Parathyroid adenoma (tissue), 2 donors: ENCODE results near the gene SLC10A7.

Experiments used
- H2AFZ ChIP-seq: fragments of 300-600 bp; sonication (generic); one replicate; pipeline ENCODE4 v1.7.0; 2017; ENCODE audit warnings: antibody characterized with exemption, mild to moderate bottlenecking
- H3K27ac ChIP-seq: fragments of 300-600 bp; sonication (generic); one replicate; pipeline ENCODE4 v1.7.0; 2017
- H3K27me3 ChIP-seq: fragments of 300-600 bp; sonication (generic); one replicate; pipeline ENCODE4 v1.7.0; 2017; ENCODE audit warnings: low read length; ENCODE audit not compliant: control insufficient read depth, insufficient read depth
- H3K36me3 ChIP-seq: fragments of 300-600 bp; sonication (generic); one replicate; pipeline ENCODE4 v1.7.0; 2017; ENCODE audit warnings: low read length; ENCODE audit not compliant: control insufficient read depth, insufficient read depth
- H3K4me1 ChIP-seq: fragments of 300-600 bp; sonication (generic); one replicate; pipeline ENCODE4 v1.7.0; 2017; ENCODE audit warnings: control low read depth
- H3K4me2 ChIP-seq: fragments of 300-600 bp; sonication (generic); one replicate; pipeline ENCODE4 v1.7.0; 2017; ENCODE audit warnings: low read length
- H3K4me3 ChIP-seq: fragments of 300-600 bp; sonication (generic); one replicate; pipeline ENCODE4 v1.7.0; 2017; ENCODE audit warnings: low read depth, low read length
- H3K79me2 ChIP-seq: fragments of 300-600 bp; sonication (generic); one replicate; pipeline ENCODE4 v1.7.0; 2017; ENCODE audit warnings: control low read depth
- H3K9ac ChIP-seq: fragments of 300-600 bp; sonication (generic); one replicate; pipeline ENCODE4 v1.7.0; 2017; ENCODE audit warnings: mild to moderate bottlenecking
- H3K9me3 ChIP-seq: fragments of 300-600 bp; sonication (generic); one replicate; pipeline ENCODE4 v1.7.0; 2017; ENCODE audit warnings: low read length; ENCODE audit not compliant: control insufficient read depth
- TF ChIP-seq, protein P1 (sequence below): fragments of 300-600 bp; sonication (generic); IDR thresholded peaks from one replicate; pipeline ENCODE4 v1.7.0; 2017; ENCODE audit warnings: antibody characterized with exemption, mild to moderate bottlenecking
- donor health status: primary hyperparathyroidism.

The SLC10A7 gene

DNA sequence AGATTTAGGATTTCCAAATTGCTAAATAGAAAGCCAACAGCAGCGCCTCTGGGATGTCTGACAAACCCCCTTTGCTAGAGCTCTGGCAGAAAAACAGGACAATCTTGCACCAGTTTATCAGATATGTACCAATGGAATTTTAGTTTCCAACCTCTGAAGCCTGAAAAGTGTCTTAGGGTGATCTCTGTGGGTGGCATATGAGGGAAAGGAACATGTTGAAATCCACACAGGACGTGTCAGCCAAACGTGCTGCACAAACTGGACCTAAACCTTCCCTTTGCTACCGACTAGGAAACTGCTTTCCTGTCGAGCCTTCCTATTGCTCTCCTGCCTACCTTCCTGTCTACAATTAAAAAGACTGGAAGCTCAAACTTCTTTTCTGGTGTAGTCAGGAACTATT, 253.9 kb downstream of the SLC10A7 start:
- Histone ChIP-seq H3K9ac (no peak overlapping the region), H3K4me3 (no peak overlapping the region), H3K4me2 (no peak overlapping the region), H3K79me2 (no peaks in the 10 kb centered on the region), H3K4me1 (no peaks in the 10 kb centered on the region), H3K27me3 (no peaks in the 10 kb centered on the region), H3K27ac (no peak overlapping the region), H2AFZ (no peak overlapping the region), H3K9me3 (no peaks in the 10 kb centered on the region), H3K36me3 (no peaks in the 10 kb centered on the region)
- TF ChIP-seq, protein P1, sequence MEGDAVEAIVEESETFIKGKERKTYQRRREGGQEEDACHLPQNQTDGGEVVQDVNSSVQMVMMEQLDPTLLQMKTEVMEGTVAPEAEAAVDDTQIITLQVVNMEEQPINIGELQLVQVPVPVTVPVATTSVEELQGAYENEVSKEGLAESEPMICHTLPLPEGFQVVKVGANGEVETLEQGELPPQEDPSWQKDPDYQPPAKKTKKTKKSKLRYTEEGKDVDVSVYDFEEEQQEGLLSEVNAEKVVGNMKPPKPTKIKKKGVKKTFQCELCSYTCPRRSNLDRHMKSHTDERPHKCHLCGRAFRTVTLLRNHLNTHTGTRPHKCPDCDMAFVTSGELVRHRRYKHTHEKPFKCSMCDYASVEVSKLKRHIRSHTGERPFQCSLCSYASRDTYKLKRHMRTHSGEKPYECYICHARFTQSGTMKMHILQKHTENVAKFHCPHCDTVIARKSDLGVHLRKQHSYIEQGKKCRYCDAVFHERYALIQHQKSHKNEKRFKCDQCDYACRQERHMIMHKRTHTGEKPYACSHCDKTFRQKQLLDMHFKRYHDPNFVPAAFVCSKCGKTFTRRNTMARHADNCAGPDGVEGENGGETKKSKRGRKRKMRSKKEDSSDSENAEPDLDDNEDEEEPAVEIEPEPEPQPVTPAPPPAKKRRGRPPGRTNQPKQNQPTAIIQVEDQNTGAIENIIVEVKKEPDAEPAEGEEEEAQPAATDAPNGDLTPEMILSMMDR = no peak

DNA sequence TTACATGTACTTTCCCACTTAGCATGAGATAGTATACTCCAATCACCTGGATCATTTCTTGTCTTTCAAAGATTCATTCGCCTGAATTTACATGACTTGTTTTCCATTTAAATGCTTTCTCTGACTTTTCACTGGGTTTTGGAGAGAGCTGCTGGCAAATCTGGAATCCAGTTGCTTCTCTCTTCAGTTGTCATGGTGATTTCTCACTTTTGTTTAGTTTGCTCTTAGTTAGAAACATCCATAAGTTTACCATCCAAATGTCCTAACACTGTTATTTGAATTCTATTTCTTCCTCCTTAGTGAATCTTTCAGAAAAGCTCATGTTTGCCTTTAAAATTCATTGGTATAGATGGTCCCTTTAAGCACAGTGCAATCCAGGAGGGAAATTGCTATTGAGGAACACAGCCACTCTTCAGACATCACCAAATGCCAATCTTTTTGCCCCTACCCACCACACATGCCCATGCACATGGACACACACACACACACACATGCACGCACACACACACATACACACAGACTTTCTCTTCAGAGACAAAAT, 255.7 kb downstream of the SLC10A7 start:
- no peaks in the 10 kb centered on the region for H3K36me3 ChIP-seq
- no peaks in the 10 kb centered on the region for H3K79me2 ChIP-seq
- no peak overlapping the region for H3K4me3 ChIP-seq
- H3K9ac ChIP-seq = no peak overlapping the region
- no peaks in the 10 kb centered on the region for H3K9me3 ChIP-seq
- no peak overlapping the region for H3K4me2 ChIP-seq
- no peak overlapping the region for H2AFZ ChIP-seq
- H3K27me3 ChIP-seq = no peaks in the 10 kb centered on the region
- H3K4me1 ChIP-seq = no peaks in the 10 kb centered on the region
- no peak overlapping the region for H3K27ac ChIP-seq
- TF ChIP-seq, protein P1 = no peak

DNA sequence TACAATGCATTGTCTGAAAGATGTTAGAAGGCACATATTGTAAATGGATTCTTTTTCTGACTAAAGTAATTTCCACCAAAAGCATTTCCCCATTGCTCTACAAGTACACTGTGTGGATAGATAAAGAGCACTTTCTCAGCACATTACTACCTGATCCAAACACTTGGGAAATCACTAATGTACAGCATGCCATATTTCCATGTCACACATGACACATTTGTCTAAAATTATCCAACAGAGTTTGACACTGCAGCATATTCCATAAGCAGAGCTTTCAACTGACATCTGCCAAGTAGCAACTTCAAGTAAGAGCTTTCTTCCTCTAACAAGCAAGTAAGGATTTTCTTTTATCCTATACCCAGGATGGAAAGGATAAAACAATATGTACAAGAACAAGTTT, 257.9 kb downstream of the SLC10A7 start:
- H2AFZ ChIP-seq = no peak overlapping the region
- TF ChIP-seq, protein P1 = no peak
- no peak overlapping the region for H3K9ac ChIP-seq
- no peaks in the 10 kb centered on the region for H3K9me3 ChIP-seq
- no peak overlapping the region for H3K27ac ChIP-seq
- H3K4me3 ChIP-seq = no peak overlapping the region
- no peak overlapping the region for H3K4me2 ChIP-seq
- no peaks in the 10 kb centered on the region for H3K4me1 ChIP-seq
- no peaks in the 10 kb centered on the region for H3K79me2 ChIP-seq
- no peaks in the 10 kb centered on the region for H3K36me3 ChIP-seq
- no peaks in the 10 kb centered on the region for H3K27me3 ChIP-seq

DNA sequence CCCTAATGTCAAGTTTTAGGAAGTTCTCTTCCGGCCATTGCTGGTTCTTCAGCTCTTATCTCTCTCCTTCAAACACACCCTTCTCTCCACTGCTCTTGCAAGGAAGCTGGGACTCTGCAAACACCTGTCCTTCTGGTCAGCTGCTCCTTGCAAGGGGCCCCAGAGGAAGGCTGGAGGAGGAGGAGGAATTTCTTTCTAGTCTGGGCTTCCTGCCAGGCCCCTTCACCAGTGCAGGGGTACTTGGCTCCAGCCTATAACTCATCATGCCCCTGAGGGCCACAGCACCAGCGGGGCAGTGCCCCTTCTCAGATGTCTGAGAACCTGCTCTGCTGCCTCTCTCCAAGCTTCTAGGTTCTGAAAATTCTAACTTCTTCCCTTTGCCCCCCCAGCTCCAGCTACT, 260.7 kb downstream of the SLC10A7 start:
- Histone ChIP-seq H2AFZ (no peak overlapping the region), H3K79me2 (no peaks in the 10 kb centered on the region), H3K36me3 (no peaks in the 10 kb centered on the region), H3K4me2 (no peak overlapping the region), H3K4me3 (no peak overlapping the region), H3K27me3 (no peaks in the 10 kb centered on the region), H3K4me1 (no peaks in the 10 kb centered on the region), H3K27ac (no peak overlapping the region), H3K9ac (no peak overlapping the region), H3K9me3 (no peaks in the 10 kb centered on the region)
- TF ChIP-seq, protein P1 = no peak

DNA sequence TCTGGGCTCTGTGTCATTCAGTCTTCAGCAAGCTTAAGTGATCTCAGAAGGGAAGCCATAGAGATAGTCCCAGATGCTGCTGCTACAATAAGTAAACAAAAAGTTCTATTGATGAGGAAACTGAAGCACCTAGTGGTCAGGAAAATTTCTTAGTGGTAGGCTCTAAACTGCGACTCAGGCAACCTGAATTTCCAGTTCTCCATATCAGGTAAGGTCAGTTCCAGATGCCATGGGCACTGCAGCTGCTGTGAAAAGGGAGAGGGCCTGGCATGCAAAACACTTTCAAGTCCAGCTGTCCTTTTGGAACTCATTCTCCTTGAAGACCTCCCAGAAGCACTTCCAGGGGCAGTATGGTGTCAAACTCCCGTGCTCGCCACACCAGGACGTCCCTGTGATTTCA, 261.2 kb downstream of the SLC10A7 start:
- Histone ChIP-seq H3K27me3 (no peaks in the 10 kb centered on the region), H3K4me2 (no peak overlapping the region)

More for the DNA sequence above, 261.2 kb downstream of the SLC10A7 start:
- H3K27ac ChIP-seq = no peak overlapping the region
- no peaks in the 10 kb centered on the region for H3K4me1 ChIP-seq
- H2AFZ ChIP-seq = no peak overlapping the region
- no peaks in the 10 kb centered on the region for H3K9me3 ChIP-seq
- no peaks in the 10 kb centered on the region for H3K79me2 ChIP-seq
- H3K9ac ChIP-seq = no peak overlapping the region
- H3K36me3 ChIP-seq = no peaks in the 10 kb centered on the region
- TF ChIP-seq, protein P1 = no peak
- no peak overlapping the region for H3K4me3 ChIP-seq
